ENCODE results near the gene ANKRD28.

- TF ChIP-seq JUND (IDR thresholded peaks at IDR 0.05) (no peak), RAD21 (IDR thresholded peaks at IDR 0.05; ENCODE audit: low read length) (no peak), CHD2 (IDR thresholded peaks at IDR 0.05; ENCODE audit: low read length, partially characterized antibody) (no peak), ELF1 (IDR thresholded peaks at IDR 0.05) (no peak), TCF12 (IDR thresholded peaks at IDR 0.05) (no peak), CTCF (IDR thresholded peaks at IDR 0.05) (no peak), RFX5 (IDR thresholded peaks at IDR 0.05; ENCODE audit: low read length) (no peak), SIN3A (IDR thresholded peaks at IDR 0.05; ENCODE audit: borderline replicate concordance, low read depth, low read length) (no peak), TEAD4 (IDR thresholded peaks at IDR 0.05; ENCODE audit: borderline replicate concordance, insufficient read depth) (no peak), NRF1 (IDR thresholded peaks at IDR 0.05; ENCODE audit: low read depth, low read length) (no peak), ZBTB33 (IDR thresholded peaks at IDR 0.05; ENCODE audit: borderline replicate concordance, low read depth) (no peak), SMC3 (IDR thresholded peaks at IDR 0.05; ENCODE audit: low read depth, low read length) (no peak), YY1 (IDR thresholded peaks at IDR 0.05; ENCODE audit: low read depth) (no peak), MAX (IDR thresholded peaks at IDR 0.05; ENCODE audit: low read depth) (no peak)
Measured at GRCh38 chr3:15728766-15729165, 69.0 kb downstream of the ANKRD28 start.

All from SK-N-SH (cell line).